ENCODE data around the gene METTL8. TPM values are rescaled to one million over a fixed set of nuclear protein-coding genes. Genes with fewer than 3 reads are reported as not detected.
"Not testable (repeated sequence)": the region's sequence is repeated elsewhere in the genome, so short reads cannot be mapped to it uniquely, and the experiment has no call there.

METTL8 gene
- total and polyA plus RNA-seq, 3 donors from 2014 or later = 21.7 to 34.3 (median 24.3) TPM

- no peaks in the 10 kb centered on the region for H3K27me3 ChIP-seq
- TF ChIP-seq CTCF (IDR thresholded peaks at IDR 0.05) (no peak), POLR2A (IDR thresholded peaks at IDR 0.05) (no peak)
- no peak for DNase-seq
- no peak overlapping the region for H3K4me3 ChIP-seq
- H3K4me1 ChIP-seq = peaks cover 7% of the 10 kb centered on the region
- H3K27ac ChIP-seq = peak overlapping the region in 1 of 2 donors; percentile 71
- WGBS, 2 donors = 71 to 82% methylated on average over 4 of the region's 4 CpGs
- H3K9me3 ChIP-seq = no peaks in the 10 kb centered on the region
- no peaks in the 10 kb centered on the region for H3K36me3 ChIP-seq (ENCODE audit: low read depth, missing control alignments)
- intact Hi-C loops (cut with DNase I; ENCODE audit: low total_unique reads) = no loop called here
Measured at GRCh38 chr2:171317492-171318125, 116.2 kb downstream of the METTL8 start.

DNA sequence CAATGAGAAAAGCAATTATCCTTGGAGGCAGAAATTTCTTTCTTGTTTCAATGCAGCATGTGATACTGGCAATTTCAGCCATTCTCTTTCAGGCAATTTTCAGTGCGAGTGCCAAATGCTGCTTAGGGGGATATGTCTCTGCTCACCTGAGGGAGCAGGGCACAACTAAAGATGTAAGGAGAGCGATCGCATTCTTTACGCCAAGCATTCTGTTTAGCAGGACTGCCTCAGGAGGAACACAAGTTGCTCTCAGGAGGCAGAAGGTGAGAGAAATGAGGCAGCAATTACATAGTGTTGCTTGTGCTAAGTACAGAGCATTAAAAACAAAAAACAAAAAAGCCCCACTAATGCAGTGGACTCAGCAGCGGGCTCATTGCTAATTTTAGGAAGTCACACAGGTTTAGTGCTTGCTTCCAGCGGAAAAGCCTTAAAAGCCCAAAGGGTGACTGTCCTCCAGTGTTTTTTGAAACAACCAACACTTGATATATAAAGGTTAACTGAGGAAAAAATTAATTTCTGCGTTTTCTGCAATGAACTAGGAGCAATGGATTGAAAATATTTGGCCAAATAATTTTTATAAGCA lies 116.9 kb downstream of the METTL8 start:
- WGBS, 2 donors = 87 to 88% methylated on average over 7 of the region's 7 CpGs
- no peak for DNase-seq
- no peaks in the 10 kb centered on the region for H3K9me3 ChIP-seq
- H3K4me3 ChIP-seq = no peak overlapping the region
- H3K36me3 ChIP-seq (ENCODE audit: low read depth, missing control alignments) = no peaks in the 10 kb centered on the region
- H3K27me3 ChIP-seq = no peaks in the 10 kb centered on the region
- no peak for TF ChIP-seq CTCF (IDR thresholded peaks at IDR 0.05)
- no peak for TF ChIP-seq POLR2A (IDR thresholded peaks at IDR 0.05)
- H3K27ac ChIP-seq = no peak overlapping the region
- peaks cover 7% of the 10 kb centered on the region for H3K4me1 ChIP-seq
- intact Hi-C loops (cut with DNase I; ENCODE audit: low total_unique reads) = no loop called here

DNA sequence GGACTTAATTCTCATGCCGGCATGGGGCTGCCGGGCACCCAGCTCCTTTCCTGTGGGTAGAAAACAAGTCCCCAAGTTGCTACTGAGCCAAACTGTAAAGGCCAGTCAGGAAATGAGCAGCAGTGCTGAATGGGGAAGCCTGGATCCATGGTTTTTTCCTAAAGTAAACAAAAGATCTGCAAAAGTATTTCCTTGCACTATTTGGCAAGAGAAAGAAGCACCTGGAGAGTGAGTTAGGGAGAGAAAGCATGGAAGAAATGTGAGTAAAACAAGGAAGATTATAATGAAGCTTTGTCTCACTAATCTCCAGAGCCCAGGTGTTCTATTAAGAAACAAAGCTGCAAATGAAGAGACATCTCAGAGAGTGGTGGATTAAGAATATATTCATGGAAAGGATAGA lies 117.6 kb downstream of the METTL8 start:
- no peak for DNase-seq
- H3K27ac ChIP-seq = no peak overlapping the region
- no peak overlapping the region for H3K4me3 ChIP-seq
- no peaks in the 10 kb centered on the region for H3K9me3 ChIP-seq
- TF ChIP-seq CTCF (IDR thresholded peaks at IDR 0.05) (no peak), POLR2A (IDR thresholded peaks at IDR 0.05) (no peak)
- H3K27me3 ChIP-seq = no peaks in the 10 kb centered on the region
- H3K4me1 ChIP-seq = peaks cover 7% of the 10 kb centered on the region
- intact Hi-C loops (cut with DNase I; ENCODE audit: low total_unique reads) = no loop called here
- WGBS, 2 donors = 42 to 47% methylated on average over 2 of the region's 2 CpGs
- H3K36me3 ChIP-seq (ENCODE audit: low read depth, missing control alignments) = no peaks in the 10 kb centered on the region

- H3K36me3 ChIP-seq (ENCODE audit: low read depth, missing control alignments) = no peaks in the 10 kb centered on the region
- H3K9me3 ChIP-seq = no peaks in the 10 kb centered on the region
- no peak for TF ChIP-seq POLR2A (IDR thresholded peaks at IDR 0.05)
- no peak for TF ChIP-seq CTCF (IDR thresholded peaks at IDR 0.05)
- H3K4me3 ChIP-seq = no peak overlapping the region
- H3K27ac ChIP-seq = no peak overlapping the region
- DNase-seq = no peak
- intact Hi-C loops (cut with DNase I; ENCODE audit: low total_unique reads) = no loop called here
- 75 to 81% methylated on average over 3 of the region's 3 CpGs for WGBS, 2 donors
- H3K27me3 ChIP-seq = no peaks in the 10 kb centered on the region
- H3K4me1 ChIP-seq = peaks cover 7% of the 10 kb centered on the region
Measured at GRCh38 chr2:171315781-171316180, 118.0 kb downstream of the METTL8 start.

DNA sequence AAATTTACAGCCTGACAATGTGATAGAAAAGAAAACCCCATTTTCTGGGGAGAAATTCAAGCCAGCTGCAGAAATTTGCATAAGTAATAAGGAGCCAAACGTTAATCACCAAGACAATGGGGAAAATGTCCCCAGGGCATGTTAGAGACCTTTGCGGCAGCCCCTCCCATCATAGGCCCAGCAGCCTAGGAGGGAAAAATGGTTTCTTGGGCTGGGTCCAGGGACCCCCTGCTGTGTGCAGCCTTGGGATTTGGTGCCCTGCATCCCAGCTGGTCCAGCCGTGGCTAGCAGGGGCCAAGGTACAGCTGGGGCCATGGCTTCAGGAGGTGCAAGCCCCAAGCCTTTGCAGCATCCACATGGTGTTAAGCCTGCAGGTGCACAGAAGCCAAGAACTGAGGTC lies 121.6 kb downstream of the METTL8 start:
- intact Hi-C loops (cut with DNase I; ENCODE audit: low total_unique reads) = not testable (repeated sequence)

GRCh38 chr2:171311589-171311988 lies 122.2 kb downstream of the METTL8 start:
- H3K36me3 ChIP-seq (ENCODE audit: low read depth, missing control alignments); DNase-seq; H3K9me3 ChIP-seq; H3K4me3 ChIP-seq; intact Hi-C loops (cut with DNase I; ENCODE audit: low total_unique reads); H3K27ac ChIP-seq; H3K4me1 ChIP-seq; H3K27me3 ChIP-seq: not testable (repeated sequence)
- 94 to 95% methylated on average over 1 of the region's 1 CpG for WGBS, 2 donors

More for the DNA sequence above, 121.6 kb downstream of the METTL8 start:
- H3K27ac ChIP-seq; DNase-seq; H3K9me3 ChIP-seq; H3K36me3 ChIP-seq (ENCODE audit: low read depth, missing control alignments); H3K4me1 ChIP-seq; H3K4me3 ChIP-seq; H3K27me3 ChIP-seq: not testable (repeated sequence)
- 94% methylated on average over 3 of the region's 3 CpGs for WGBS, 2 donors
